ENCODE data around the gene XPNPEP1.

XPNPEP1 gene

GRCh38 chr10:109946680-109947079 is 23.4 kb upstream of the XPNPEP1 start:
- TF ChIP-seq YY1 (IDR thresholded peaks at IDR 0.05; ENCODE audit: low read depth) (no peak), EP300 (IDR thresholded peaks at IDR 0.05; ENCODE audit: borderline replicate concordance) (no peak), EGR1 (IDR thresholded peaks at IDR 0.05) (no peak), NFIC (IDR thresholded peaks at IDR 0.05) (no peak), ZBTB7A (IDR thresholded peaks at IDR 0.05; ENCODE audit: low read depth) (no peak), MAX (IDR thresholded peaks at IDR 0.05) (no peak)

DNA sequence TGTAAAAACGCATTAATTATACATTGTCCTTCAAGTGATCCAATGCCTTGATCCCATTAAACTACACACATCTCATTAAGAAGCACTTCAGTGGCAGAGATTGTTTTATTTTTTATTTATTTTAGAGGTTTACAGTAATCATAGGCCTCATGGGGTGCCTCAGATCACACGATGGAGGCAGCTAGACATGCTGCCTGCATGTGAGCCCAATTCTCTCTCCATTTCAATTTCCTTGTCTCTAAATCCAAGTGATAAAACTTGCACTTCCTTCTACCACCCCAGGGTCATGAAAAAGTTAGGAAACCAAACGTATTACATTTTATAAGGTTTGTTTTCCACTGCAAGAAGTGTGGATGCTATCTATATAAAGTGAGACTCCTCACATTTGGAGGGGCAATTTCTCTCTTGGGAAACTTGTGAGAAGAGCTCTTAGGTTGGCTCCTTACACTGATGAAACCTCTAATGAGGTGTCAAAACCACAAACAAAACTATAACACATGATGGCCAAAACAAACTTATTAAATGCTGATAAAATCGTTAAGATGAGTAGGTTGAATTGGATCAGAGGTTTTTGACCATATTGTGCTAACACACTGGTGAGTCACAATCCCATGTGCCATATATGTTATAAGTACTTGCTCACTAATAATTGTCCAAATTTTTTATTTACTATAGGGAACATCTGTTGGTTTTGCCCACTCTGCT is 22.3 kb upstream of the XPNPEP1 start:
- TF ChIP-seq NFIC (IDR thresholded peaks at IDR 0.05) (no peak), TAF1 (IDR thresholded peaks at IDR 0.05; ENCODE audit: low read depth) (no peak), EP300 (IDR thresholded peaks at IDR 0.05; ENCODE audit: borderline replicate concordance) (no peak), CEBPB (IDR thresholded peaks at IDR 0.05) (no peak), FOXM1 (IDR thresholded peaks at IDR 0.05; ENCODE audit: borderline replicate concordance, low read depth) (no peak), RAD21 (IDR thresholded peaks at IDR 0.05; ENCODE audit: low read depth) (no peak), USF1 (IDR thresholded peaks at IDR 0.05) (no peak), YY1 (IDR thresholded peaks at IDR 0.05; ENCODE audit: low read depth) (no peak), EGR1 (IDR thresholded peaks at IDR 0.05) (no peak), TEAD4 (IDR thresholded peaks at IDR 0.05) (no peak), TCF12 (IDR thresholded peaks at IDR 0.05; ENCODE audit: low read depth) (no peak), ZBTB7A (IDR thresholded peaks at IDR 0.05; ENCODE audit: low read depth) (no peak), CREB1 (IDR thresholded peaks at IDR 0.05; ENCODE audit: low read depth) (no peak), MAX (IDR thresholded peaks at IDR 0.05) (no peak)
- TF ChIP-seq, protein P1, sequence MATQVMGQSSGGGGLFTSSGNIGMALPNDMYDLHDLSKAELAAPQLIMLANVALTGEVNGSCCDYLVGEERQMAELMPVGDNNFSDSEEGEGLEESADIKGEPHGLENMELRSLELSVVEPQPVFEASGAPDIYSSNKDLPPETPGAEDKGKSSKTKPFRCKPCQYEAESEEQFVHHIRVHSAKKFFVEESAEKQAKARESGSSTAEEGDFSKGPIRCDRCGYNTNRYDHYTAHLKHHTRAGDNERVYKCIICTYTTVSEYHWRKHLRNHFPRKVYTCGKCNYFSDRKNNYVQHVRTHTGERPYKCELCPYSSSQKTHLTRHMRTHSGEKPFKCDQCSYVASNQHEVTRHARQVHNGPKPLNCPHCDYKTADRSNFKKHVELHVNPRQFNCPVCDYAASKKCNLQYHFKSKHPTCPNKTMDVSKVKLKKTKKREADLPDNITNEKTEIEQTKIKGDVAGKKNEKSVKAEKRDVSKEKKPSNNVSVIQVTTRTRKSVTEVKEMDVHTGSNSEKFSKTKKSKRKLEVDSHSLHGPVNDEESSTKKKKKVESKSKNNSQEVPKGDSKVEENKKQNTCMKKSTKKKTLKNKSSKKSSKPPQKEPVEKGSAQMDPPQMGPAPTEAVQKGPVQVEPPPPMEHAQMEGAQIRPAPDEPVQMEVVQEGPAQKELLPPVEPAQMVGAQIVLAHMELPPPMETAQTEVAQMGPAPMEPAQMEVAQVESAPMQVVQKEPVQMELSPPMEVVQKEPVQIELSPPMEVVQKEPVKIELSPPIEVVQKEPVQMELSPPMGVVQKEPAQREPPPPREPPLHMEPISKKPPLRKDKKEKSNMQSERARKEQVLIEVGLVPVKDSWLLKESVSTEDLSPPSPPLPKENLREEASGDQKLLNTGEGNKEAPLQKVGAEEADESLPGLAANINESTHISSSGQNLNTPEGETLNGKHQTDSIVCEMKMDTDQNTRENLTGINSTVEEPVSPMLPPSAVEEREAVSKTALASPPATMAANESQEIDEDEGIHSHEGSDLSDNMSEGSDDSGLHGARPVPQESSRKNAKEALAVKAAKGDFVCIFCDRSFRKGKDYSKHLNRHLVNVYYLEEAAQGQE (IDR thresholded peaks at IDR 0.05; ENCODE audit: low read depth) = no peak

- TF ChIP-seq TEAD4 (IDR thresholded peaks at IDR 0.05) (no peak), YY1 (IDR thresholded peaks at IDR 0.05; ENCODE audit: low read depth) (no peak), MAX (IDR thresholded peaks at IDR 0.05) (no peak), CREB1 (IDR thresholded peaks at IDR 0.05; ENCODE audit: low read depth) (no peak), FOXM1 (IDR thresholded peaks at IDR 0.05; ENCODE audit: borderline replicate concordance, low read depth) (no peak), NFIC (IDR thresholded peaks at IDR 0.05) (no peak), EGR1 (IDR thresholded peaks at IDR 0.05) (no peak), TCF12 (IDR thresholded peaks at IDR 0.05; ENCODE audit: low read depth) (no peak), USF1 (IDR thresholded peaks at IDR 0.05) (no peak), CEBPB (IDR thresholded peaks at IDR 0.05) (no peak), RAD21 (IDR thresholded peaks at IDR 0.05; ENCODE audit: low read depth) (no peak), ZBTB7A (IDR thresholded peaks at IDR 0.05; ENCODE audit: low read depth) (no peak), TAF1 (IDR thresholded peaks at IDR 0.05; ENCODE audit: low read depth) (no peak), EP300 (IDR thresholded peaks at IDR 0.05; ENCODE audit: borderline replicate concordance) (no peak)
- TF ChIP-seq, protein P1 (IDR thresholded peaks at IDR 0.05; ENCODE audit: low read depth) = no peak
Measured at GRCh38 chr10:109944613-109945012, 21.3 kb upstream of the XPNPEP1 start.

GRCh38 chr10:109941236-109941862 is 18.0 kb upstream of the XPNPEP1 start:
- TF ChIP-seq CREB1 (IDR thresholded peaks at IDR 0.05; ENCODE audit: low read depth) = no peak
- TF ChIP-seq USF1 (IDR thresholded peaks at IDR 0.05) = no peak
- TF ChIP-seq TEAD4 (IDR thresholded peaks at IDR 0.05) = no peak
- no peak for TF ChIP-seq TCF12 (IDR thresholded peaks at IDR 0.05; ENCODE audit: low read depth)
- TF ChIP-seq CEBPB (IDR thresholded peaks at IDR 0.05) = no peak
- TF ChIP-seq RAD21 (IDR thresholded peaks at IDR 0.05; ENCODE audit: low read depth) = no peak
- TF ChIP-seq TAF1 (IDR thresholded peaks at IDR 0.05; ENCODE audit: low read depth) = no peak
- TF ChIP-seq, protein P1 (IDR thresholded peaks at IDR 0.05; ENCODE audit: low read depth) = no peak
- no peak for TF ChIP-seq FOXM1 (IDR thresholded peaks at IDR 0.05; ENCODE audit: borderline replicate concordance, low read depth)
- TF ChIP-seq NFIC (IDR thresholded peaks at IDR 0.05) = no peak
- TF ChIP-seq EGR1 (IDR thresholded peaks at IDR 0.05) = no peak
- no peak for TF ChIP-seq EP300 (IDR thresholded peaks at IDR 0.05; ENCODE audit: borderline replicate concordance)
- TF ChIP-seq ZBTB7A (IDR thresholded peaks at IDR 0.05; ENCODE audit: low read depth) = no peak

Measured in Ishikawa (cell line).